HG02970 (cell line): ENCODE measurements around the gene TARS1.
"Not testable (repeated sequence)": the region's sequence is repeated elsewhere in the genome, so short reads cannot be mapped to it uniquely, and the experiment has no call there.

Experiments used
- ATAC-seq: cut with Tn5 transposase; IDR thresholded peaks from one replicate; pipeline ENCODE4 v1.9.1; 2021; ENCODE audit warnings: mild to moderate bottlenecking, moderate library complexity, moderate number of reproducible peaks; ENCODE audit not compliant: unreplicated experiment, low FRiP score

The TARS1 gene

GRCh38 chr5:33482335-33482734 is 41.6 kb downstream of the TARS1 start:
- ATAC-seq = no peak

GRCh38 chr5:33487236-33487635 is 46.5 kb downstream of the TARS1 start:
- ATAC-seq = no peak

- ATAC-seq = no peak
Measured at GRCh38 chr5:33488558-33489355, 48.0 kb downstream of the TARS1 start.

- ATAC-seq = no peak
Measured at GRCh38 chr5:33489481-33490067, 48.8 kb downstream of the TARS1 start.

- ATAC-seq = no peak
Measured at GRCh38 chr5:33490071-33490665, 49.4 kb downstream of the TARS1 start.

GRCh38 chr5:33491941-33492340 is 51.2 kb downstream of the TARS1 start:
- ATAC-seq = no peak

GRCh38 chr5:33494466-33494865 is 53.7 kb downstream of the TARS1 start:
- no peak for ATAC-seq

GRCh38 chr5:33501260-33501659 is 60.5 kb downstream of the TARS1 start:
- no peak for ATAC-seq

- ATAC-seq = no peak
Measured at GRCh38 chr5:33501899-33502298, 61.1 kb downstream of the TARS1 start.

GRCh38 chr5:33504570-33504969 is 63.8 kb downstream of the TARS1 start:
- ATAC-seq = no peak

- no peak for ATAC-seq
Measured at GRCh38 chr5:33507426-33507825, 66.7 kb downstream of the TARS1 start.

- no peak for ATAC-seq
Measured at GRCh38 chr5:33509036-33509435, 68.3 kb downstream of the TARS1 start.

GRCh38 chr5:33513462-33514185 is 72.9 kb downstream of the TARS1 start:
- ATAC-seq = no peak

- not testable (repeated sequence) for ATAC-seq
Measured at GRCh38 chr5:33515366-33515765, 74.6 kb downstream of the TARS1 start.

- ATAC-seq = no peak
Measured at GRCh38 chr5:33516421-33516820, 75.7 kb downstream of the TARS1 start.
